Heart right ventricle (tissue), 16 donors: Measurements from ENCODE around the gene TMEM8B. TPM values are rescaled to one million over a fixed set of nuclear protein-coding genes. Genes with fewer than 3 reads are reported as not detected.

Experiments
- ATAC-seq, 8 donors: fragments of 200-7000 bp; cut with Tn5 transposase; one replicate each; pipeline ENCODE4 v1.9.1; 2020; ENCODE audit warnings: mild to moderate bottlenecking in 8 of 8, moderate library complexity in 8 of 8, moderate number of reproducible peaks in 1 of 8
- DNase-seq, 2 donors: peaks; one replicate each; pipeline ENCODE4 v3.0.0-alpha.2; 2020
- H3K27ac ChIP-seq, 10 donors: fragments of 200-600 bp; sonication (generic) in 2 of 10; one replicate each; pipeline versions ENCODE4 v1.5.0 to v1.8.0; 2020 to 2022; ENCODE audit warnings: mild to moderate bottlenecking in 3 of 10
- H3K27me3 ChIP-seq, 7 donors: fragments of 200-600 bp; one replicate each; pipeline ENCODE4 v1.8.0; 2021 to 2022; ENCODE audit warnings: mild to moderate bottlenecking in 2 of 7
- H3K36me3 ChIP-seq, 9 donors: fragments of 200-600 bp; sonication (generic) in 1 of 9; one replicate each; pipeline versions ENCODE4 v1.5.0 to v1.8.0; 2020 to 2022; ENCODE audit warnings: mild to moderate bottlenecking in 2 of 9
- H3K4me1 ChIP-seq, 9 donors: fragments of 200-600 bp; sonication (generic) in 1 of 9; one replicate each; pipeline versions ENCODE4 v1.5.0 to v1.8.0; 2020 to 2022; ENCODE audit warnings: mild to moderate bottlenecking in 4 of 9
- H3K4me3 ChIP-seq, 10 donors: fragments of 200-600 bp; sonication (generic) in 2 of 10; one replicate each; pipeline versions ENCODE4 v1.5.0 to v1.8.0; 2020 to 2022; ENCODE audit warnings: mild to moderate bottlenecking in 7 of 10, moderate library complexity in 2 of 10
- H3K9me3 ChIP-seq, 11 donors: fragments of 200-600 bp in 10 of 11; sonication (generic) in 2 of 11; one replicate each; pipeline versions ENCODE4 v1.5.0 to v1.8.0; 2013 to 2022; ENCODE audit warnings: mild to moderate bottlenecking in 2 of 11, control low read depth in 1 of 11, moderate library complexity in 1 of 11
- CTCF ChIP-seq, 9 donors: fragments of 200-600 bp; sonication (generic) in 2 of 9; IDR thresholded peaks; one replicate each; pipeline versions ENCODE4 v1.5.0 to v1.8.0; 2021 to 2022; ENCODE audit warnings: antibody characterized with exemption in 9 of 9, mild to moderate bottlenecking in 5 of 9, moderate library complexity in 1 of 9
- WGBS, 2 donors: extraction: QIAGEN DNeasy Blood & Tissue Kit; methylation state at CpG; one replicate each; pipeline ENCODE4 v1.1.7; 2013; ENCODE audit warnings: inconsistent platforms in 1 of 2; 5-methylcytosine and 5-hydroxymethylcytosine counted together
- intact Hi-C, 10 donors: fragments of 100-400 bp; cut with DNase I; formaldehyde crosslinking; loops; one replicate each; pipeline versions ENCODE4 v1.11.1 to v1.14.2; 2022
- polyA plus RNA-seq, 2 donors: library from polyadenylated mRNA; stranded (reverse); fragments of 200-250 nt; gene quantifications; one replicate each; pipeline ENCODE4 v1.2.3, GENCODE V29; 2013
- total RNA-seq, 10 donors: library from RNA; stranded (reverse); fragmentation: NEBNext Ultra II Directional in 3 of 10; extraction: Animal tissue kit (Norgen Biotek cat#: 25700) in 3 of 10; gene quantifications; one replicate each; pipeline versions ENCODE4 v1.2.1 to v1.2.4, GENCODE V29; 2021 to 2023
- donor health status: Arrhythmogenic right ventricular cardiomyopathy.
- donor health status: ischemic (EF 13 %, LVEDD 7.1; RV severe dilation, severe dysfunction).
- donor health status: healthy with polysubstance abuse.
- donor health status: DM: no; HTN: yes; CAD: no.
- donor health status: DM: no; HTN: no; CAD: no.
- donor health status: ischemic (EF 25% LVEDD 6.9; RV normal size, moderate dysfunction).
- donor health status: ischemic (EF 25% LVEDD 5.7; RV mildly dilated, moderate dysfunction).
- donor health status: healthy.
- donor health status: DM: yes; HTN: yes; CAD: no.
- donor health status: Ischemic cardiomyopathy.
- donor health status: ischemic (EF 35%, LVEDD 5.7; RV mildly dilated, moderate dysfunction).
- donor health status: nonischemic (EF 11% LVEDD 7.7; RV severe dilation, severe dysfunction).
- donor health status: DM: yes; HTN: yes; CAD: no.
- donor health status: PGD.
- donor health status: ischemic (EF 29% LVEDD 5.4; RV normal size, mild dysfunction).
- donor health status: nonischemic (EF 23%, LVEDD 6.1; RV moderate dilation, normal function).

TMEM8B gene
- total and polyA plus RNA-seq, 12 donors, result 6.7 to 22.9 (median 19.5) TPM

DNA sequence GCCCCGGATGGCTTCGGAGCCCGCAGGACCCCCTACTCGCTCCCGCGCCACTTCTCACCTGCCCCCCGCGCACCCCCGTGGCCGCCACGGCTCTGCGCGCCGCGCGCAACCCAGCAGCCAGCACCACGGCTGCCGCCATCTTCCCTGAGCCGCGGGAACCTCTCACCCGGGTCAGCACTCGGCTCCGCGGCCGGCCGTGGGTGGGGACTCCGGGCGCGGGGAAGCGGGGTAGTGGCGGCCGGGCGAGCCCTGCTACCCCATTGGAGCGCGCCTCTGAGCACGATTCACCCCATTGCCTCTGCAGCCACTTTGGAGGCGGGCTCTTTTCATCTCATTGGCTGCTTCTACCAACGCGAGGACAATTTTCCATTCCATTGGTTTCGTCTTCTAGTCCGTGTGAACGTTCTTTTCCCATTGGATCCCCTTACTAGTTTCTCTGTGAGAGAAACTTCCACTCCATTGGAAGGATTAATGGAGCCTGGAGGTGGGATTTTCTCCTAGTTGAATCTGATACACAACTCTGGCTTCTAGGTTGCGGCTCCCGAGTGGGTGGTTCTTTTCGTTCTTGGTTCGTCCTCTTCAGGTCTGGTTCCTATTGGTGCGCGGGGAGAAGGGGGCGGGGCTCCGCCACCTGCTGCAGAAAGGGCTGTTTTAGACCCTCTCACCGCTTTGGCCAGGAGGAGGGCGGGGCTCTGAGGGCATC, 14.0 kb upstream of the TMEM8B start, which contains the start of gene HINT2:
HINT2 (minus strand) TSS at position 202 of the 703 bp plus-strand sequence; CDS start at position 139, 63 bp downstream.
- Histone ChIP-seq H3K27ac (peak within 1 kb of the TSS; percentile 97 to 100 (median 99)), H3K27me3 (no peaks in the 10 kb centered on the region), H3K4me1 (peaks cover 0 to 43% (median 35%) of the 10 kb centered on the region in 9 donors), H3K36me3 (peaks cover 0 to 4% (median 0%) of the 10 kb centered on the region in 9 donors), H3K4me3 (peak within 1 kb of the TSS; percentile 81 to 99 (median 94)), H3K9me3 (no peaks in the 10 kb centered on the region)
- intact Hi-C loops, result loop anchor here in 5 of 10 donors (1.0 to 10.0 kb wide), 6 partner anchors 24 to 160 kb away; partner anchors contain the start of genes CCDC107 (in 4 of the 5), RMRP (in 4 of the 5), SIT1 (in 2 of the 5) and CREB3 (in 1 of the 5)
- no peak for TF ChIP-seq CTCF (IDR thresholded peaks at IDR 0.05)
- ATAC-seq (peak; percentile 92 to 96 (median 95)), DNase-seq (peak; percentile 94 to 97)
- WGBS, 2 donors, result 0 to 1% methylated on average over 45 to 52 of the region's 52 CpGs

DNA sequence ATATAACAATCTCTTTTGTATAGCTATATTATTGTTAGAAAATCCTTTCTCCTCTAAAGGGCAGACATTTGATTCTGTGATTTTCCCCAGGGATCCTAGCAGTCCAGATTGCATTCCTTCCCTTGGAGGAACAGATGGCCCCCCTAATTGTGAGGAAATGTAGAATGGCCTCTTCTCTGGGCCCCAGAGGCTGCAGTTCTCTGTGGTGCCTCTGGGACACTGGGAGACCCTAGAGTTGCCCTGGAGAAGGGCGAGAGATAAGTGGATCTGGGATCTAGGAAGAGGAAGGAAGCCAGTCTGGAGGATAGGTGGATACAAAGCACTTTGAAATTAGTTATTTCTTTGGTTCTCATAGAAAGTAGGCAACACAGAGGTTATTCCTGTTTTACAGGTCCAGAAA, 12.3 kb upstream of the TMEM8B start:
- ATAC-seq, result no peak
- Histone ChIP-seq H3K4me1 (peaks cover 0 to 33% (median 28%) of the 10 kb centered on the region in 9 donors), H3K27ac (no peak overlapping the region), H3K9me3 (no peaks in the 10 kb centered on the region), H3K4me3 (no peak overlapping the region), H3K27me3 (no peaks in the 10 kb centered on the region), H3K36me3 (no peaks in the 10 kb centered on the region)
- no peak for DNase-seq
- intact Hi-C loops, result loop anchor here in 3 of 10 donors (10.0 kb wide), 2 partner anchors 82 to 162 kb away; partner anchors contain the start of genes CCDC107 (in 2 of the 3), RMRP (in 2 of the 3), SIT1 (in 2 of the 3) and CREB3 (in 1 of the 3)
- no peak for TF ChIP-seq CTCF (IDR thresholded peaks at IDR 0.05)
- 52 to 57% methylated on average over 1 of the region's 1 CpG for WGBS, 2 donors

- H3K4me3 ChIP-seq, result no peak overlapping the region
- intact Hi-C loops, result loop anchor here in 3 of 10 donors (10.0 kb wide), 2 partner anchors 84 to 164 kb away; partner anchors contain the start of genes CCDC107 (in 2 of the 3), RMRP (in 2 of the 3), SIT1 (in 2 of the 3) and CREB3 (in 1 of the 3)
- H3K27ac ChIP-seq, result no peak overlapping the region
- peaks cover 0 to 20% (median 18%) of the 10 kb centered on the region in 9 donors for H3K4me1 ChIP-seq
- H3K36me3 ChIP-seq, result no peaks in the 10 kb centered on the region
- DNase-seq (no peak), ATAC-seq (no peak)
- no peaks in the 10 kb centered on the region for H3K9me3 ChIP-seq
- TF ChIP-seq CTCF (IDR thresholded peaks at IDR 0.05), result no peak
- WGBS, 2 donors, result 84 to 85% methylated on average over 3 of the region's 3 CpGs
- no peaks in the 10 kb centered on the region for H3K27me3 ChIP-seq
Observed at GRCh38 chr9:35818341-35818740, 10.7 kb upstream of the TMEM8B start.

DNA sequence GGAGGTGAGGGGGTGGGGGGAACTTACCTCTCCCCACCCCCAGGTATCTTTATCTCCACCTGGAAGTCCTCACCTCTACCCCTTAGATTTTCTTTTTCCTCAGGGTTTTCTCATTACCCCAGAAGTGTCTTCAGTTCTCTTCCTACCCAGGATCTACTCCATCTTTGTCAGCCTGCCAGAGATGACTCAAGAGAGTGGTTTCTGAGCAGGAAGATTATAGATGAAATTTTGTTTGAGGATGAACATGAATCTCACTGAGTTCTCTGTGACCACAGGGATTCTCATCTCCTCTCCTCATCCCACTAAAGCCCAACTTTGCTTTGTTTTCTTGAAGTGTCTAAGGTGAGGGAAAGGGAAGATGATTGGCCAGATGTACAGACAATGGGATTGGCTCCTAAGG, 9.0 kb upstream of the TMEM8B start:
- H3K27me3 ChIP-seq, result no peaks in the 10 kb centered on the region
- no peak for ATAC-seq
- no peak overlapping the region for H3K27ac ChIP-seq
- no peak for DNase-seq
- H3K4me1 ChIP-seq, result peaks cover 0 to 8% (median 5%) of the 10 kb centered on the region in 9 donors
- H3K9me3 ChIP-seq, result no peaks in the 10 kb centered on the region
- intact Hi-C loops, result loop anchor here in 1 of 10 donors (5.0 kb wide), 1 partner anchor 33 kb away; no protein-coding TSS in a partner anchor
- H3K4me3 ChIP-seq, result no peak overlapping the region
- H3K36me3 ChIP-seq, result no peaks in the 10 kb centered on the region
- no peak for TF ChIP-seq CTCF (IDR thresholded peaks at IDR 0.05)
